ENCODE data around the gene TRANK1.

DNA sequence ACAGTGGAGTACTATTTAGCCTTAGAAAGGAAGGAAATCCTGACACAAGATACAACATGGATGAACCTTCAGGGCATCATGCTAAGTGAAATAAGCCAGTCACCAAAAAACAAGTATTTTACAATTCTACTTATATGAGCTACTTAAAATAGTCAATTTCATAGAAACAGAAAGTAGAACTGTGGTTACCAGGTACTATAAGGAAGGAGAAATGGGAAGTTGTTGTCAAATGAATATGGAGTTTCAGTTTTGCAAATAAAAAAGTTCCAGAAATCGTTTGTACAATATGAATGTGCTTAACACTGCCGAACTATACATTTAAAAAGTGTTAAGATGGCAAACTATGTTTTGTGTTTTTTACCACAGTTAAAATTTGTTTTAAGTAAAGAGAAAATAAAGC lies 26.8 kb downstream of the TRANK1 start:
- TF ChIP-seq, protein P1, sequence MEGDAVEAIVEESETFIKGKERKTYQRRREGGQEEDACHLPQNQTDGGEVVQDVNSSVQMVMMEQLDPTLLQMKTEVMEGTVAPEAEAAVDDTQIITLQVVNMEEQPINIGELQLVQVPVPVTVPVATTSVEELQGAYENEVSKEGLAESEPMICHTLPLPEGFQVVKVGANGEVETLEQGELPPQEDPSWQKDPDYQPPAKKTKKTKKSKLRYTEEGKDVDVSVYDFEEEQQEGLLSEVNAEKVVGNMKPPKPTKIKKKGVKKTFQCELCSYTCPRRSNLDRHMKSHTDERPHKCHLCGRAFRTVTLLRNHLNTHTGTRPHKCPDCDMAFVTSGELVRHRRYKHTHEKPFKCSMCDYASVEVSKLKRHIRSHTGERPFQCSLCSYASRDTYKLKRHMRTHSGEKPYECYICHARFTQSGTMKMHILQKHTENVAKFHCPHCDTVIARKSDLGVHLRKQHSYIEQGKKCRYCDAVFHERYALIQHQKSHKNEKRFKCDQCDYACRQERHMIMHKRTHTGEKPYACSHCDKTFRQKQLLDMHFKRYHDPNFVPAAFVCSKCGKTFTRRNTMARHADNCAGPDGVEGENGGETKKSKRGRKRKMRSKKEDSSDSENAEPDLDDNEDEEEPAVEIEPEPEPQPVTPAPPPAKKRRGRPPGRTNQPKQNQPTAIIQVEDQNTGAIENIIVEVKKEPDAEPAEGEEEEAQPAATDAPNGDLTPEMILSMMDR (IDR thresholded peaks at IDR 0.05) = no peak
- no peak for TF ChIP-seq EP300 (IDR thresholded peaks at IDR 0.05)
- TF ChIP-seq POLR2A (IDR thresholded peaks at IDR 0.05) = no peak
- no peak for TF ChIP-seq POLR2AphosphoS5 (IDR thresholded peaks at IDR 0.05)

Data from suprapubic skin (tissue), 4 donors.